Trophoblast cell (in vitro differentiated cells and primary cell): ENCODE data around the gene CARD14.

Experiments used
- DNase-seq, 2 donors: peaks; one replicate each; pipeline ENCODE4 v3.0.0-alpha.2; 2016
- H2AFZ ChIP-seq: 2 replicates; pipeline ENCODE4 v1.6.1; 2013; ENCODE audit warnings: low read length, moderate library complexity, mild to moderate bottlenecking; ENCODE audit not compliant: insufficient read depth, poor library complexity
- H2AK5ac ChIP-seq: 2 replicates; pipeline ENCODE4 v1.6.1; 2013; ENCODE audit warnings: mild to moderate bottlenecking, low read length
- H2BK120ac ChIP-seq: 2 replicates; pipeline ENCODE4 v1.6.1; 2013; ENCODE audit warnings: low read length, mild to moderate bottlenecking, moderate library complexity; ENCODE audit not compliant: insufficient read depth, poor library complexity
- H2BK12ac ChIP-seq: 2 replicates; pipeline ENCODE4 v1.6.1; 2013; ENCODE audit warnings: mild to moderate bottlenecking, low read length, moderate library complexity
- H2BK5ac ChIP-seq: 2 replicates; pipeline ENCODE4 v1.6.1; 2013; ENCODE audit warnings: low read length, low read depth, moderate library complexity, mild to moderate bottlenecking; ENCODE audit not compliant: poor library complexity
- H3K14ac ChIP-seq: 2 replicates; pipeline ENCODE4 v1.6.1; 2013; ENCODE audit warnings: mild to moderate bottlenecking, low read length
- H3K18ac ChIP-seq: 2 replicates; pipeline ENCODE4 v1.6.1; 2013; ENCODE audit warnings: mild to moderate bottlenecking, low read length
- H3K23ac ChIP-seq: 2 replicates; pipeline ENCODE4 v1.6.1; 2013; ENCODE audit warnings: low read length
- H3K27ac ChIP-seq: 2 replicates; pipeline ENCODE4 v1.5.1; 2013; ENCODE audit warnings: low read depth, mild to moderate bottlenecking, inconsistent platforms, low read length, moderate library complexity
- H3K27me3 ChIP-seq: 2 replicates; pipeline ENCODE4 v1.6.1; 2013; ENCODE audit warnings: inconsistent platforms, mild to moderate bottlenecking, low read length, moderate library complexity; ENCODE audit not compliant: insufficient read depth
- H3K36me3 ChIP-seq, 2 experiments: 1 replicate in 1 of 2; 2 replicates in 1 of 2; pipeline ENCODE4 v1.6.1; 2013; ENCODE audit warnings: low read length in 2 of 2, mild to moderate bottlenecking in 2 of 2, moderate library complexity in 1 of 2; ENCODE audit not compliant: insufficient read depth in 2 of 2, control insufficient read depth in 1 of 2
- H3K4ac ChIP-seq: 2 replicates; pipeline ENCODE4 v1.6.1; 2013; ENCODE audit warnings: low read depth, mild to moderate bottlenecking, low read length, moderate library complexity
- H3K4me1 ChIP-seq, 2 experiments: 1 replicate in 1 of 2; 2 replicates in 1 of 2; pipeline ENCODE4 v1.6.1; 2013; ENCODE audit warnings: low read length in 2 of 2, mild to moderate bottlenecking in 2 of 2, moderate library complexity in 1 of 2; ENCODE audit not compliant: insufficient read depth in 2 of 2, control insufficient read depth in 1 of 2
- H3K4me2 ChIP-seq: 2 replicates; pipeline ENCODE4 v1.6.1; 2013; ENCODE audit warnings: inconsistent platforms, mild to moderate bottlenecking, low read length, moderate library complexity
- H3K4me3 ChIP-seq: 2 replicates; pipeline ENCODE4 v1.5.1; 2013; ENCODE audit warnings: mild to moderate bottlenecking, low read depth, low read length, inconsistent platforms
- H3K79me1 ChIP-seq: one replicate; pipeline ENCODE4 v1.6.1; 2013; ENCODE audit warnings: low read length
- H3K79me2 ChIP-seq: 2 replicates; pipeline ENCODE4 v1.6.1; 2013; ENCODE audit warnings: low read length, mild to moderate bottlenecking; ENCODE audit not compliant: control insufficient read depth, insufficient read depth, poor library complexity
- H3K9ac ChIP-seq: 2 replicates; pipeline ENCODE4 v1.6.1; 2013; ENCODE audit warnings: mild to moderate bottlenecking, low read length
- H3K9me3 ChIP-seq: 2 replicates; pipeline ENCODE4 v1.6.1; 2013; ENCODE audit warnings: low read depth, mild to moderate bottlenecking, control low read depth, inconsistent platforms, low read length; ENCODE audit not compliant: insufficient read depth
- H4K12ac ChIP-seq: 2 replicates; pipeline ENCODE4 v1.6.1; 2013; ENCODE audit warnings: low read depth, mild to moderate bottlenecking, low read length, moderate library complexity
- H4K8ac ChIP-seq: 2 replicates; pipeline ENCODE4 v1.6.1; 2013; ENCODE audit warnings: low read depth, mild to moderate bottlenecking, low read length, moderate library complexity
- H4K91ac ChIP-seq: one replicate; pipeline ENCODE4 v1.6.1; 2013; ENCODE audit warnings: low read depth, mild to moderate bottlenecking, low read length, moderate library complexity
- WGBS: extraction: QIAGEN DNeasy Blood & Tissue Kit; methylation state at CpG from one replicate; pipeline ENCODE4 v1.1.7; 2013; ENCODE audit warnings: missing lambda C conversion rate; ENCODE audit not compliant: insufficient read length, insufficient coverage; ENCODE audit errors: extremely low coverage; 5-methylcytosine and 5-hydroxymethylcytosine counted together

CARD14 gene

DNA sequence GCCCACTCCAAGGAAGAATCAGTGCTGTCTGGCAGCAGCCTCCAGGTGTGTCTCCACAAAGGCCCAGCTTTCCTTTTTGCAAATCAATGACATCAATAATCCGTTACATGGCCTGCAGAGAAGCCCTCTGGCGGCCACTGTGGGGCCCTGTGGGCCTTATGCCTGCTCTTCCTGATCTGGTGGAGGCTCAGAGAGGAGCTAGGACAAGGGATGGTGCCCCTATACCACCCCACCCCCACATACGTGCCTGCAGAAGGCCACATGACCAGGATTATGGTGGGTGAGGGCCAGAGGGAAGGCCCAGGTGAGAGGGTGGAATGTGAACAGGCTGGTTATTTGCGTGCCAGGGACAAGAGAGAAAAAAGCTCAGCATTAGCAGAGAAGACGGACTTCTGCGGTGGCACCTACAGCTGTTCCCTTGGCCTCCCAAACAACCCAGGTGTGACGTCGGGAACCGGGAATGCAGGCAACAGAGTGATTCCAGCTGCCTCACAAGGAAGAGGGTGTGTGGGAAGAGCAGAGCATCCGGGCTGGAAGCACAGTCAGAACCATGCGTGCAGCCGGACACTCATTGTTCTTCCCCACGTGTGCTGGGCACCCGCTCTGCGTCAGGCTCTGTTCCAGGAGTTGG is 45.4 kb upstream of the CARD14 start:
- no peak overlapping the region for H2BK12ac ChIP-seq
- H3K4me3 ChIP-seq: no peak overlapping the region
- no peak overlapping the region for H3K18ac ChIP-seq
- no peaks in the 10 kb centered on the region for H3K79me1 ChIP-seq
- no peak overlapping the region for H2BK120ac ChIP-seq
- WGBS: no CpG with 5 or more reads among the region's 15 CpGs
- H2BK5ac ChIP-seq: no peak overlapping the region
- peak; percentile 98 to 99 for DNase-seq
- no peak overlapping the region for H3K23ac ChIP-seq
- no peak overlapping the region for H3K9ac ChIP-seq
- H3K4me1 ChIP-seq: peaks cover 6 to 19% of the 10 kb centered on the region in 2 experiments
- H3K4ac ChIP-seq: no peak overlapping the region
- H3K14ac ChIP-seq: no peak overlapping the region
- no peaks in the 10 kb centered on the region for H3K27me3 ChIP-seq
- H3K4me2 ChIP-seq: peak overlapping the region; percentile 1
- H3K79me2 ChIP-seq: no peaks in the 10 kb centered on the region
- no peaks in the 10 kb centered on the region for H3K36me3 ChIP-seq
- H4K8ac ChIP-seq: no peak overlapping the region
- H4K91ac ChIP-seq: no peak overlapping the region
- H3K27ac ChIP-seq: no peak overlapping the region
- no peak overlapping the region for H4K12ac ChIP-seq
- H3K9me3 ChIP-seq: no peaks in the 10 kb centered on the region
- no peak overlapping the region for H2AFZ ChIP-seq
- no peak overlapping the region for H2AK5ac ChIP-seq

GRCh38 chr17:80125656-80126448 is 44.0 kb upstream of the CARD14 start:
- Histone ChIP-seq H2BK5ac (no peak overlapping the region), H2BK120ac (no peak overlapping the region), H3K4me3 (no peak overlapping the region), H2AFZ (no peak overlapping the region), H3K4me1 (peaks cover 6 to 19% of the 10 kb centered on the region in 2 experiments), H4K12ac (no peak overlapping the region), H3K4ac (no peak overlapping the region), H3K14ac (no peak overlapping the region), H3K79me1 (no peaks in the 10 kb centered on the region), H3K4me2 (no peak overlapping the region), H2AK5ac (no peak overlapping the region), H4K91ac (no peak overlapping the region), H3K27me3 (no peaks in the 10 kb centered on the region), H3K36me3 (no peaks in the 10 kb centered on the region), H3K18ac (no peak overlapping the region), H3K9me3 (no peaks in the 10 kb centered on the region), H3K27ac (no peak overlapping the region), H2BK12ac (peak overlapping the region; percentile 14), H3K9ac (no peak overlapping the region), H4K8ac (no peak overlapping the region), H3K79me2 (no peaks in the 10 kb centered on the region), H3K23ac (no peak overlapping the region)
- no CpG with 5 or more reads among the region's 14 CpGs for WGBS
- DNase-seq: peak; percentile 92 to 95

DNA sequence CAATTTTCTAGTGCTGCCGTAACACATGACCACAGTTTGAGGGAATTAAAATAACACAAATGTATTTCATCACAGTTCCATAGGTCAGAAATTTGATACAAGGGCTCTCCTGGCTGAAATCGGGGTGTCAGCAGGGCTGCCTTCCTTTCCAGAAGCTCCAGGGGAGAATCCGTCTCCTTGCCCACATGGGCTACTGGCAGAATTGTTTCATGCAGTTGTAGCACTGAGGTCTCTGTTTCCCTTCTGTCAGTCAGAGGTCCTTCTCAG is 43.4 kb upstream of the CARD14 start:
- Histone ChIP-seq H4K91ac (no peak overlapping the region), H2BK12ac (no peak overlapping the region), H3K4me2 (no peak overlapping the region), H2BK120ac (no peak overlapping the region), H3K27ac (no peak overlapping the region), H4K8ac (no peak overlapping the region), H3K14ac (no peak overlapping the region), H2AFZ (no peak overlapping the region), H3K18ac (no peak overlapping the region), H2BK5ac (no peak overlapping the region), H3K4me3 (no peak overlapping the region), H3K79me1 (no peaks in the 10 kb centered on the region), H3K9ac (no peak overlapping the region), H3K4me1 (peaks cover 6 to 19% of the 10 kb centered on the region in 2 experiments), H3K36me3 (no peaks in the 10 kb centered on the region), H3K23ac (no peak overlapping the region), H2AK5ac (no peak overlapping the region), H3K79me2 (no peaks in the 10 kb centered on the region), H3K9me3 (no peaks in the 10 kb centered on the region), H4K12ac (no peak overlapping the region), H3K4ac (no peak overlapping the region), H3K27me3 (no peaks in the 10 kb centered on the region)
- DNase-seq: no peak
- no CpG with 5 or more reads among the region's 3 CpGs for WGBS

DNA sequence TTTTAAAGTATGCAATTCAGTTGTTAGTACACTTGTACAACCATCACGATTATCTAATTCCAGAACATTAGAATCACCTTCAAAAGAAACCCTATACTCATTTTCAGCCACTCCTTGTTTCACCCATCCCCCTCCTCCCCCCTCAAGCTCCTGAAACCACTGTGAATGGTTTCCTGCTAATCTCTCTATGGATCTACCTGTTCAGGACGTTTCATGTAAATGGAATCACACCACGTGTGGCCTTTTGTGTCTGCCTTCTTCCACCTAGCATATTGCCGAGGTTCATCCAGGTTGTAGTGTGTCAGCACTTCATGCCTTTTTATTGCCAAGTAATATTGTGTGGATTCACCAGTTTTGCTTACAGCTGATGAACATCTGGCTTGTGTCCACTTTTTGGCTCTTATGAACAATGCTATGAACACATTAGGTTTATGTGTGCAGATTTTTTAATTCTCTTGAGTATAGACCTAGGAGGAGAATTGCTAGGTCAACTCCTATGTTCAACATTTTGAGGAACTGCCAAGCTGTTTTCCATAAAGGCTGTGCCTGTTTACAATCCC is 40.7 kb upstream of the CARD14 start:
- peak; percentile 63 to 84 for DNase-seq
- Histone ChIP-seq H3K14ac (no peak overlapping the region), H3K27me3 (no peaks in the 10 kb centered on the region), H3K23ac (no peak overlapping the region), H3K4ac (no peak overlapping the region), H2AFZ (no peak overlapping the region), H3K36me3 (peaks cover 10% of the 10 kb centered on the region in 2 experiments), H2BK5ac (no peak overlapping the region), H3K9ac (no peak overlapping the region), H3K4me3 (no peak overlapping the region), H2AK5ac (no peak overlapping the region), H2BK120ac (no peak overlapping the region), H3K79me2 (no peaks in the 10 kb centered on the region), H2BK12ac (no peak overlapping the region), H4K91ac (no peak overlapping the region), H3K9me3 (no peaks in the 10 kb centered on the region), H3K27ac (no peak overlapping the region), H3K18ac (no peak overlapping the region), H3K4me1 (peaks cover 6 to 13% of the 10 kb centered on the region in 2 experiments), H4K12ac (no peak overlapping the region), H3K4me2 (no peak overlapping the region), H4K8ac (no peak overlapping the region), H3K79me1 (no peaks in the 10 kb centered on the region)
- no CpG with 5 or more reads among the region's 4 CpGs for WGBS
